HepG2 (cell line): ENCODE measurements around the gene TNK1. TPM values are rescaled to one million over a fixed set of nuclear protein-coding genes. Genes with fewer than 3 reads are reported as not detected.

ENCODE experiments used
- ARNT ChIP-seq: fragments of 450-650 bp; IDR thresholded peaks from 2 replicates; pipeline ENCODE4 v1.6.1; 2017
- BCL6 ChIP-seq: IDR thresholded peaks from 2 replicates; pipeline ENCODE4 v1.6.1; 2016; ENCODE audit warnings: missing genetic modification reagents, missing compliant biosample characterization
- ELF1 ChIP-seq: sonication (generic); formaldehyde crosslinking; IDR thresholded peaks from 2 replicates; pipeline ENCODE4 v1.4.0; 2020; ENCODE audit warnings: missing genetic modification reagents
- ETS1 ChIP-seq: sonication (generic); formaldehyde crosslinking; IDR thresholded peaks from 2 replicates; pipeline ENCODE4 v1.4.0; 2020; ENCODE audit warnings: missing genetic modification reagents
- FOXC1 ChIP-seq: sonication (generic); formaldehyde crosslinking; IDR thresholded peaks from 2 replicates; pipeline ENCODE4 v1.8.0; 2022; ENCODE audit warnings: mild to moderate bottlenecking, missing genetic modification reagents, borderline replicate concordance
- FOXM1 ChIP-seq: sonication (generic); formaldehyde crosslinking; IDR thresholded peaks from 2 replicates; pipeline ENCODE4 v1.5.0; 2020; ENCODE audit warnings: missing genetic modification reagents
- MED8 ChIP-seq: sonication (generic); formaldehyde crosslinking; IDR thresholded peaks from 2 replicates; pipeline ENCODE4 v1.8.1; 2023; ENCODE audit warnings: mild to moderate bottlenecking, missing genetic modification reagents; ENCODE audit not compliant: insufficient replicate concordance
- MTA1 ChIP-seq: sonication (generic); formaldehyde crosslinking; IDR thresholded peaks from 2 replicates; pipeline ENCODE4 v1.4.0; 2020; ENCODE audit warnings: missing genetic modification reagents, mild to moderate bottlenecking, borderline replicate concordance
- STAT6 ChIP-seq: sonication (generic); formaldehyde crosslinking; IDR thresholded peaks from 2 replicates; pipeline ENCODE4 v1.4.0; 2020; ENCODE audit warnings: missing genetic modification reagents, mild to moderate bottlenecking, borderline replicate concordance
- TFDP2 ChIP-seq: sonication (generic); formaldehyde crosslinking; IDR thresholded peaks from 2 replicates; pipeline ENCODE4 v1.4.0; 2020; ENCODE audit warnings: missing genetic modification reagents
- ZFY ChIP-seq: sonication (generic); formaldehyde crosslinking; IDR thresholded peaks from 2 replicates; pipeline ENCODE4 v1.4.0; 2020; ENCODE audit warnings: missing genetic modification reagents
- ZMAT3 ChIP-seq: sonication (generic); formaldehyde crosslinking; conservative IDR thresholded peaks from 2 replicates; pipeline ENCODE4 v1.7.0; 2021; ENCODE audit warnings: missing genetic modification reagents
- ZNF30 ChIP-seq: sonication (generic); formaldehyde crosslinking; IDR thresholded peaks from 2 replicates; pipeline ENCODE4 v1.5.0; 2020; ENCODE audit warnings: mild to moderate bottlenecking, missing genetic modification reagents
- ZNF382 ChIP-seq: sonication (generic); formaldehyde crosslinking; IDR thresholded peaks from 2 replicates; pipeline ENCODE4 v1.5.0; 2020; ENCODE audit warnings: missing genetic modification reagents, mild to moderate bottlenecking, borderline replicate concordance
- ZNF547 ChIP-seq: sonication (generic); formaldehyde crosslinking; IDR thresholded peaks from 2 replicates; pipeline ENCODE4 v1.5.1; 2020; ENCODE audit warnings: mild to moderate bottlenecking, missing genetic modification reagents
- ZNF652 ChIP-seq: IDR thresholded peaks from 2 replicates; pipeline ENCODE4 v1.6.1; 2016; ENCODE audit warnings: low read depth, borderline replicate concordance
- ZNF678 ChIP-seq: sonication (generic); formaldehyde crosslinking; IDR thresholded peaks from 2 replicates; pipeline ENCODE4 v1.4.0; 2020; ENCODE audit warnings: mild to moderate bottlenecking, missing genetic modification reagents
- ZNF747 ChIP-seq: sonication (generic); formaldehyde crosslinking; IDR thresholded peaks from 2 replicates; pipeline ENCODE4 v1.8.1; 2023; ENCODE audit warnings: missing genetic modification reagents, mild to moderate bottlenecking, borderline replicate concordance
- ZNF749 ChIP-seq: sonication (generic); formaldehyde crosslinking; IDR thresholded peaks from 2 replicates; pipeline ENCODE4 v1.8.0; 2022; ENCODE audit warnings: mild to moderate bottlenecking, missing genetic modification reagents, moderate library complexity, borderline replicate concordance
- ZNF770 ChIP-seq: sonication (generic); formaldehyde crosslinking; IDR thresholded peaks from 2 replicates; pipeline ENCODE4 v1.5.0; 2020; ENCODE audit warnings: mild to moderate bottlenecking, missing genetic modification reagents
- ZNF790 ChIP-seq: sonication (generic); formaldehyde crosslinking; IDR thresholded peaks from 2 replicates; pipeline ENCODE4 v1.8.0; 2022; ENCODE audit warnings: missing genetic modification reagents, mild to moderate bottlenecking, borderline replicate concordance
- ZNF839 ChIP-seq: sonication (generic); formaldehyde crosslinking; IDR thresholded peaks from 2 replicates; pipeline ENCODE4 v1.4.0; 2020; ENCODE audit warnings: missing genetic modification reagents, mild to moderate bottlenecking, borderline replicate concordance
- ZSCAN31 ChIP-seq: sonication (generic); formaldehyde crosslinking; IDR thresholded peaks from 2 replicates; pipeline ENCODE4 v1.5.0; 2020; ENCODE audit warnings: low read depth, mild to moderate bottlenecking, missing genetic modification reagents
- polyA plus RNA-seq, 8 experiments: library from polyadenylated mRNA; depleted of rRNA in 3 of 8; stranded (reverse) in 7 of 8; unstranded in 1 of 8; fragments of >200 nt; fragmentation: Illumina TruSeq in 4 of 8; extraction: Trizol in 4 of 8; gene quantifications; 2 replicates each; pipeline versions ENCODE4 v1.2.1 to v1.2.3, GENCODE V29; 2011 to 2016; ENCODE audit warnings: low read depth in 4 of 8, missing spikeins in 1 of 8, mixed read lengths in 1 of 8; ENCODE audit not compliant: insufficient read depth in 1 of 8
- total RNA-seq, 5 experiments: library from RNA; depleted of rRNA; stranded (reverse); fragments of >200 nt; fragmentation: Illumina TruSeq; extraction: Trizol; gene quantifications; 2 replicates each; pipeline ENCODE4 v1.2.3, GENCODE V29; 2016; ENCODE audit warnings: low read depth in 1 of 5

TNK1 gene
- total and polyA plus RNA-seq, 2 of the 13 experiments (the other 11 are each of a cell fraction or from before 2014, with no cell fraction given) = 2.0 to 3.5 TPM

- TF ChIP-seq STAT6 (no peak), ZFY (CRISPR knock-in tag) (peak; percentile 76), ZNF547 (CRISPR knock-in tag) (peak; percentile 81; the same call in 1 of the 2 replicates), ZNF652 (CRISPR knock-in tag) (no peak), ZNF790 (CRISPR knock-in tag) (peak; percentile 59; the same call in 1 of the 2 replicates), ZNF747 (no peak; the same call in 1 of the 2 replicates), MTA1 (CRISPR knock-in tag) (no peak), ARNT (no peak), ZNF30 (CRISPR knock-in tag) (no peak; the same call in 1 of the 2 replicates), FOXM1 (CRISPR knock-in tag) (no peak), ZMAT3 (CRISPR knock-in tag) (peak; percentile 87; the same call in 1 of the 2 replicates), ETS1 (CRISPR knock-in tag) (no peak), FOXC1 (CRISPR knock-in tag) (peak; percentile 80; the same call in 1 of the 2 replicates), ZNF382 (CRISPR knock-in tag) (no peak), BCL6 (CRISPR knock-in tag) (peak; percentile 31; the same call in 1 of the 2 replicates), ELF1 (CRISPR knock-in tag) (peak; percentile 73), MED8 (CRISPR knock-in tag) (peak; percentile 76), ZSCAN31 (no peak; the same call in none of the 2 replicates), TFDP2 (CRISPR knock-in tag) (peak; percentile 17; the same call in 1 of the 2 replicates), ZNF678 (CRISPR knock-in tag) (no peak), ZNF770 (CRISPR knock-in tag) (peak; percentile 82), ZNF839 (CRISPR knock-in tag) (no peak), ZNF749 (CRISPR knock-in tag) (peak; percentile 59; the same call in 1 of the 2 replicates)
These were observed 29.0 kb upstream of the TNK1 start, which contains the start of gene KCTD11 (continued) for GRCh38 chr17:7351665-7352502.
